Epidermal melanocyte (primary cell): Measurements from ENCODE around the gene AGBL5.

ENCODE experiments used
- DNase-seq: peaks from one replicate; pipeline ENCODE4 v3.0.0; 2011; ENCODE audit warnings: low spot score; ENCODE audit not compliant: insufficient read length

Gene AGBL5, protein sequence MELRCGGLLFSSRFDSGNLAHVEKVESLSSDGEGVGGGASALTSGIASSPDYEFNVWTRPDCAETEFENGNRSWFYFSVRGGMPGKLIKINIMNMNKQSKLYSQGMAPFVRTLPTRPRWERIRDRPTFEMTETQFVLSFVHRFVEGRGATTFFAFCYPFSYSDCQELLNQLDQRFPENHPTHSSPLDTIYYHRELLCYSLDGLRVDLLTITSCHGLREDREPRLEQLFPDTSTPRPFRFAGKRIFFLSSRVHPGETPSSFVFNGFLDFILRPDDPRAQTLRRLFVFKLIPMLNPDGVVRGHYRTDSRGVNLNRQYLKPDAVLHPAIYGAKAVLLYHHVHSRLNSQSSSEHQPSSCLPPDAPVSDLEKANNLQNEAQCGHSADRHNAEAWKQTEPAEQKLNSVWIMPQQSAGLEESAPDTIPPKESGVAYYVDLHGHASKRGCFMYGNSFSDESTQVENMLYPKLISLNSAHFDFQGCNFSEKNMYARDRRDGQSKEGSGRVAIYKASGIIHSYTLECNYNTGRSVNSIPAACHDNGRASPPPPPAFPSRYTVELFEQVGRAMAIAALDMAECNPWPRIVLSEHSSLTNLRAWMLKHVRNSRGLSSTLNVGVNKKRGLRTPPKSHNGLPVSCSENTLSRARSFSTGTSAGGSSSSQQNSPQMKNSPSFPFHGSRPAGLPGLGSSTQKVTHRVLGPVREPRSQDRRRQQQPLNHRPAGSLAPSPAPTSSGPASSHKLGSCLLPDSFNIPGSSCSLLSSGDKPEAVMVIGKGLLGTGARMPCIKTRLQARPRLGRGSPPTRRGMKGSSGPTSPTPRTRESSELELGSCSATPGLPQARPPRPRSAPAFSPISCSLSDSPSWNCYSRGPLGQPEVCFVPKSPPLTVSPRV

DNA sequence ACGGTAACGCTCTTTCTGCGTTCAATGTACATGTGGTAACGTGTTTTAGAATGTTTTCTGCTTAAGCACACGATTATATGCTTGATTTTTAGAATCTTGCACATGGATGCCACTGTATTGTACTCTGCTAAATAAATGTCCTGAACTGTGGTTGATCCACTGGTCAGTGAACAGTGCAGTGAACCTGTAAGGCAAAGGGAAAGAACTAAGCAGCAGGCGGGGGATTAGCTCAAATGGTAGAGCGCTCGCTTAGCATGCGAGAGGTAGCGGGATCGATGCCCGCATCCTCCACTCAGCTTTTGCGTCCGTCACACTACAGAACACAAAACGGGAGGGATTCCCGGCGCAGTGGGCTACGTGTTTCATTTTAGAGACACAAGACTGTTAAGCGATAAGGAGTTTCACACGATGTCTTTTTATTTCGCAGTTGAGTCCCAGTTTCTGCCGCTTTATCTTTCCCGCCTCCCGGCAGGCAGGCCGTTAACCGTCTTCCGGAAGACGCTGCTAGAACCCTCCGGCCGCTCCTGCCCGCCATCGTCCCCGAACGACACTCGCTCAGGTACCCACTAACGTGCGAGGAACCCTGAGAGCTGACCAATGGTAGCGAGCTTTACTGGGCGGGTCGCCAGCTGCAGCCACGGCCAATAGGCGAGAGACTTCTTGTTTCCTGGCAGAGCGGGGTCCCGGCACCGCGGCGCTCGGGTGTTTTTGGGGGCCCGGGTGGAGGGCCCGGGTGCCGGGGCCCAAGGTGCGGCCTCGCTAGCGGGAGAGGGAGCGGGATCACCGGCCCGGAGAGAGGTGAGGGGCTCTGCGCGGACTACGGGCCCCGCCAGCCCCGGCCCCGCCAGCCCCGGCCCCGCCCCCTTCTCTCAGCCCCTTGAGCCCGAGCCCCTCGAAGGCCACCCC lies at the start of gene AGBL5:
TSS of gene AGBL5 (plus strand) at position 673 of the 906 bp plus-strand sequence. CDS start 1,291 bp downstream, outside the sequence.
- DNase-seq: peak; percentile 98

- DNase-seq: no peak
Measured at GRCh38 chr2:27001950-27002349, 49.5 kb upstream of the AGBL5 start.

DNA sequence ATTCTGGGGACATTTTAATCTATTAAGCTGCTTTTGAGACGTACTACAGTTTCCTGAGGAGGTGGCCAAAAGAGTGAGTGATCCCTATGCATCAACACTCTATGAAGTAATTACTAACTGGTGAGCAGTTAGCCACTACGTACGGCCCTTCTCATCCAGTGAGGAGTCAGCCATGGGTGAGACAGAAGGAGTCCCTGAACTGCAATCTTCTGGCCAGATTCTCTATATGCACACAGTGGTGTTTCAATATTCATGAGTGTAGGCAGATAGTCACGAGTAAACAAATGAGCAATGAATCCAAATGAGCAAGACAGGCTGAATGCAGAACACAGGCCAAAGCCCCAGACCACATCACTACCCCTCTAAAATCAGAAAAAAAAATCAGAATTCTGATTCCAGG lies 48.5 kb upstream of the AGBL5 start:
- no peak for DNase-seq

DNA sequence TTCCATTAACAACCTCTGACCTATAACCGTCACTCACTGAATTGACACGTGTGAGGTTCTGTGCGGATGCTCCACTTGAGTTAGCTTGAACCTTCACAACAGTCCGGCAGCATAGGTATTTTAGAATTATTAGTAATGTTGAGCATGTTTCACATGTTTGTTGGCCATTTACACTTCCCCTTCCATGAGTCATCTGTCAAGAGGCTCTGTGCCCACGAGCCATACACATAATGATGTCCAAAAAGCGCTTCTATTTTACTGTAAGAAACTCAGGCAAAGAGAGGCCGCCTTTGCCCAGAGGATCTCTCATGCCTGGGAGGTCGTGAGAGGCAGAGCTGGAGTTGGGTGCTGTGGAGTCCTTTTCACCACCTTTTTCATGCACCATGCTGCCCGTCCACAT lies 47.6 kb upstream of the AGBL5 start:
- no peak for DNase-seq

DNA sequence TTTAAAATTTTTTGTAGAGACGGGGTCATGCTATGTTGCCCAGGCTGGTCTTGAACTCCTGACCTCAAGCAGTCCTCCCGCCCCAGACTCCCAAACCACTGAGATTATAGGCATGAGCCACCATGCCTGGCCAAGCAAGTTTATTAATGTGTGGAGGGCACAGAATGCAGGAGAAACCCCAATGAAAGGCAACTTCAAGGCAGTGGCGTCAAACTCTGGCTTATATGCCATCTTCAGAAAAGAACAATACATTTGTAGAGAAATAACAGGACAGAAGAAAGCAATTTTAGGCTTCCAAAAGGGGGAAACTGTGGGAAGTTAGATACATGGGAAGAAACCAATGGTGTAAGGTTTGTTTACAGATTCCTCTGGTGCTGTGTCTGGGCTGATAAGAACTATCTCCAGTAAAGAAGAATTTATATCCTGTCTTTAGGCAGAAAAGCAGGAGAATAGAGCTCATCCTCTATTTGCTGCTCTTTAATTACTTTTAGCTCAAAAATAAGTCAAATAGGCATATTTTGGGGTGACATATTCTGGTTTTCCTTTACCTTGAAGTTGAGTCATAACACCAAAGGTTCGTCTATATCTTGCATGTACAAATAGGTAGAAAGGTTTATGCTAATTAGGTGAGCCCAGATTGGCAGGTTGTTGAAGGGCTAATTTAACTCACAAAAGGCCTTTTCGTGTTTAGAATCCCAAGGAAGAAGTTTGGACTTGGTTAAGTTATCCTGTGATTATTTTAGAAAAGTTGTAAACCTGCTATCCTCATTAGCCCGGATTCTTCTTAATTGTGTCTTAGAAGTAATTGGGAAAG lies 44.7 kb upstream of the AGBL5 start:
- DNase-seq: no peak

DNA sequence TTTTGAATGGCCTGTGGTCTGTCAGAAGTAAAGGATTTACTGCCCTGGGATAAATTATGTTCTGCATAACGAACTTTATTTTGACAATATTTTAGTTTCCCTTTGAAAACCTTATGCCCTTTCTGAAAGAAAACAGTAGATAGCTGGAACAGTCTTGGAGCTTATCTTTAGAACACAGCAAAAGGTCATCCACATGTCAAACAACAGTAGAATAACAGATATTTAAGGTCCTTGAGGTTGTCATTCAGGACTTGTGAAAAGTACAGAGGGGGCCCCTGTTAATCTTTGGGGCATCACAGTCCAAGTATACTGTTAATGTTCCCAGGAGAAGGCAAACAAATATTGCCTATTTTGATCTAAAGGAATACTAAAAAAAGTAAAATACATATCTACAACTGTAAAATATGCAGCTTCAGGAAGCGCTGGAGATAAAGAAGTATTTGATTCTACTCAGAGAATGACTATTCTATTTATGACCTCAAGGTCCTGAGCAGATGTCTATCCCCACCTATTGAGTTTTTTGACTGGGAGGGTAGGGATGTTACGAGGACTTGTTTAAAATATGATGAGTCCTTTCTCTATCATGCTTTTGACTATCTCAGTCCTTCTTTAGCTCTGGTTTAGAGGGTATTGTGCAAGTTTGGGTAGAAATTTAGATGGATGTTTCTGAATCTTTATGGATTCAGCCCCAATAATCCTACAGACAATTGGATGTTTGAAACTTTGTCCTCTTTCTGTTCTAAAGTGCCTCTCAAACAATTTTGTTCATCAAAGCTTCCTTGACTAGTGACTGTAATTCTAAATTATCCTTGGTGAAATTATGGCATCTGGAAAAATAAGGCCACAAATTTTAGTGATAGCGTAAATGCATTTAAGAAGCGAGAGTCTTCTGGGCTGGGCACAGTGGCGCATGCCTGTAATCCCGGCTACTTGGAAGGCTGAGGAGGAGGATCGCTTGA lies 43.8 kb upstream of the AGBL5 start:
- DNase-seq: no peak

DNA sequence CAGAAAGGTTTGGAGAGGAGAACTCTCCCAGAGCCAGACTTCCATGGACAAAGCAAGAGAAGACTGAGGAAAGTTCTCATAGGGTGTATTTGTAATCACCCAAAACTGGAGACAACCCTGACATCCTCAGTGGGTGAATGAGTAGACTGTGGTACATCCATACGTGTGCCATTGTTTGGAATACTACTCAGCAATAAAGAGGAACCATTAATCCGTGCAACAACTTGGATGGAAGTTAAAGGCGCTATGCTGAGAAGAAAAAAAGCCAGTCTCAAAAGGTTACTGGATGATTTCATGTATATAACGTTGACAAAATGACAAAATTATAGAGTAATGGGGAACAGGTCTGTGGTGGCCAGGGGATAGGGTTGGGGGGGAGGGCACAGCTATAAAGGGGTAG lies 42.8 kb upstream of the AGBL5 start:
- no peak for DNase-seq

- no peak for DNase-seq
Measured at GRCh38 chr2:27009083-27009482, 42.4 kb upstream of the AGBL5 start.

DNA sequence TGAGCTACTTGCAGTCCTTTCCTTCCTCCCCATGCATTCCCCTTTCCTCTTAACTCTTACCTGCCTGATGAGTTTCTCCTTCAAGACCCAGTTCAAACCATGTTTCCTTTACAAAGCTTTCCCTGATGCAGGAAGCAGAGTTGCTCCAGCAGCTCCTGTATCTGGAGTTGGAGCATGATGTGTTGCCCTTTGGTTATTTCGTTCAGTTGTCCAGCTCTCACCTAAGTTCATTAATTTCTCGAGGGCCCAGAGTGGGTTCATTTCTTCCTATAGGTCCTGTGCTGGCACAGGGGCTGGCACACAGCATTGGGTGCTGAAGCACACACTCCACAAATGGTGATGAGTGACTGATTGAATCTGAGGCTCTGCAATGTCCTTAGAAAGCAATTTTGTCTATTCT lies 41.8 kb upstream of the AGBL5 start:
- no peak for DNase-seq

- DNase-seq: no peak
Measured at GRCh38 chr2:27010139-27010538, 41.3 kb upstream of the AGBL5 start.

DNA sequence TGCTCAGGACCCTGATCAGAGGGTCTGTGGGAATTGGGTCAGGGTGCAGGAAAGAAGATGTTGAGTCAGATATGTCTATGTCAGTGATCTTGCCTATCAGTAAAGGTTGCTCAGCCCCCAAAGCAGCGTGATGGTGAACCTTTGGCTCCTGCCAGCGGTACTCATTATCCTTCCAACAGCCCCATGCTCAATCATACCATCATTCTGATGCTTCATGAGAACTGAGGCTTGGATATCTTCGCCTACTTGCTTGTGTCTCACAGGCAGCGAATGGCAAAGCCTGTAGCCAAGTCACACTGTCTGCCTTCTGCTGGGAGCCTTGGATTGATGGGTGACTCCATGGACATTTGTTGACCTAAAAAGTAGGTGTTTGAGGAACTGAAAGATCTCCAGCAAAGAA lies 37.7 kb upstream of the AGBL5 start:
- no peak for DNase-seq

- DNase-seq: no peak
Measured at GRCh38 chr2:27014771-27015433, 36.6 kb upstream of the AGBL5 start.

DNA sequence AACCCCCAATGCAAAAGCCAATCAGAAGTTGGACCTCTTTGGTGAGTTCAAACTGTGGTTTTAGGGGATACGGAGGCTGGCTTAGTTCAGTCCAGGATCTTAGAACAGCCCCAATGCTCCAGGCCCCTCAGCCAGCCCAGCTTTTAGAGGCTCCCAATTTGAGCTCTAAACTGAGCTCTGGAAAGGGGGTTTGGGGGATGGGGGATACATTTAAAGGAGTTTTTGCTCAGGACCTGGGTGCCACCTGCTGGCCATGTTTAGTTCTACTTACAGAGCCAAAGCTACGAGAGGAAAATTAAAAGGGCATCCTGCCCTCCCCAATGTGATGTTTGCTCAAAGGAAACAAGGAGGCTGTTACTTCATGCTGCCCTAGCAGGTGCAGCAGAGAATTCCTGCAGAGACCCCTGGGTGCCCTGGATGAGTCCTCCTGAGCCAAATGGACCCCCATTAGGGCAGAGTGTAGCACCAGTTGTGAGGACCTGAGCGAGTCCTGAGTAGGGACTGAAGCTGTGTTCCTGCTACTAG lies 34.6 kb upstream of the AGBL5 start:
- peak; percentile 58 for DNase-seq

DNA sequence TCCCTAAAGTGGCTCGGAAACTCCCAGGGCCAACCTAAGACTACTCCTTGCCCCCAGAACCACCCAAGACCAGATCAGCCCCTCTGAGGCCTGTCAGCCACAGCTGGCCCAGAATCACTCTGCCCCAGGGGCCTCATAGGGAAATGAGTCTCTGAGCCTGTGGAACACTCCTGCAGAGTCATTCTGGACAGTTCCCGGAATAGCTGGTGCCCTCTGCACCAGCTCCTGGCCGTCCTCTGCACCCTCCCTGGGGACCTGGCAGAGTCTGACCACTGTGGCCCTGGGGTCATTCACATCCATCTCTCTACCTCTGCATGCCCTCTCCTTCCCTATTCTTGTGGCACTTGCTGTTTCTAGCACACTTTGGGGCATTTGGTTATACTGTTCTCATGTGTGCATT lies 33.3 kb upstream of the AGBL5 start:
- DNase-seq: no peak

- DNase-seq: no peak
Measured at GRCh38 chr2:27019459-27019858, 32.0 kb upstream of the AGBL5 start.

GRCh38 chr2:27019931-27020855 lies 31.3 kb upstream of the AGBL5 start:
- DNase-seq: no peak

GRCh38 chr2:27021253-27022049 lies 30.0 kb upstream of the AGBL5 start:
- no peak for DNase-seq
